Liver (tissue), 10 donors: ENCODE measurements around the gene IKBIP. TPM values are rescaled to one million over a fixed set of nuclear protein-coding genes. Genes with fewer than 3 reads are reported as not detected.
"Not testable (repeated sequence)": the region's sequence is repeated elsewhere in the genome, so short reads cannot be mapped to it uniquely, and the experiment has no call there.

Experiments
- DNase-seq: peaks from one replicate; pipeline ENCODE4 v3.0.0-alpha.2; 2017; ENCODE audit warnings: low spot score
- H3K27ac ChIP-seq, 2 donors: one replicate each; pipeline ENCODE4 v1.7.0; 2013; ENCODE audit warnings: inconsistent platforms in 2 of 2, low read length in 2 of 2, control low read depth in 1 of 2, low read depth in 1 of 2, mild to moderate bottlenecking in 1 of 2
- H3K27me3 ChIP-seq, 4 donors: one replicate each; pipeline versions ENCODE4 v1.6.1 to v1.7.0; 2013; ENCODE audit warnings: low read length in 3 of 4, inconsistent platforms in 1 of 4, mild to moderate bottlenecking in 1 of 4, moderate library complexity in 1 of 4; ENCODE audit not compliant: control insufficient read depth in 4 of 4, insufficient read depth in 4 of 4
- H3K36me3 ChIP-seq, 4 donors: one replicate each; pipeline versions ENCODE4 v1.6.1 to v1.7.0; 2013; ENCODE audit warnings: low read length in 3 of 4, mild to moderate bottlenecking in 3 of 4, low read depth in 1 of 4, moderate library complexity in 1 of 4; ENCODE audit not compliant: control insufficient read depth in 4 of 4, insufficient read depth in 3 of 4
- H3K4me1 ChIP-seq, 4 donors: one replicate each; pipeline versions ENCODE4 v1.6.1 to v1.7.0; 2013; ENCODE audit warnings: low read length in 3 of 4, mild to moderate bottlenecking in 3 of 4, moderate library complexity in 1 of 4; ENCODE audit not compliant: control insufficient read depth in 4 of 4, insufficient read depth in 4 of 4
- H3K4me3 ChIP-seq, 3 donors: one replicate each; pipeline versions ENCODE4 v1.6.1 to v1.7.0; 2013; ENCODE audit warnings: low read length in 3 of 3, control low read depth in 1 of 3, low read depth in 1 of 3, mild to moderate bottlenecking in 1 of 3
- H3K9ac ChIP-seq, 2 donors: one replicate each; pipeline ENCODE4 v1.7.0; 2013; ENCODE audit warnings: low read length in 2 of 2, mild to moderate bottlenecking in 2 of 2, moderate library complexity in 2 of 2, control low read depth in 1 of 2, low read depth in 1 of 2
- H3K9me3 ChIP-seq, 4 donors: one replicate each; pipeline versions ENCODE4 v1.6.1 to v1.7.0; 2013; ENCODE audit warnings: low read length in 3 of 4; ENCODE audit not compliant: control insufficient read depth in 4 of 4
- FOXA2 ChIP-seq: IDR thresholded peaks from 2 replicates; pipeline ENCODE4 v1.6.1; 2016; ENCODE audit warnings: antibody characterized with exemption
- GABPA ChIP-seq, 2 donors: IDR thresholded peaks in 1 of 2; conservative IDR thresholded peaks in 1 of 2; 2 replicates each; pipeline ENCODE4 v1.6.1; 2016; ENCODE audit warnings: antibody characterized with exemption in 2 of 2, mild to moderate bottlenecking in 1 of 2, moderate library complexity in 1 of 2
- HNF4A ChIP-seq, 2 donors: conservative IDR thresholded peaks; 2 replicates each; pipeline ENCODE4 v1.6.1; 2016; ENCODE audit warnings: antibody characterized with exemption in 2 of 2, mild to moderate bottlenecking in 2 of 2
- NR2F2 ChIP-seq: IDR thresholded peaks from 2 replicates; pipeline ENCODE4 v1.6.1; 2016; ENCODE audit warnings: antibody characterized with exemption
- WGBS: extraction: QIAGEN DNeasy Blood & Tissue Kit; methylation state at CpG from one replicate; pipeline ENCODE4 v1.1.7; 2013; 5-methylcytosine and 5-hydroxymethylcytosine counted together
- polyA plus RNA-seq, 2 donors: library from polyadenylated mRNA; stranded (reverse) in 1 of 2; unstranded in 1 of 2; fragments of 200-250 nt in 1 of 2; fragments of >200 nt in 1 of 2; fragmentation: Nextera tagmentation in 1 of 2; extraction: Ambion mirVana in 1 of 2; gene quantifications; one replicate each; pipeline versions ENCODE4 v1.2.1 to v1.2.3, GENCODE V29; 2013 to 2015
- small RNA-seq: library from RNA; depleted of rRNA; stranded (forward); fragments of <200 nt; gene quantifications from one replicate; pipeline ENCODE3, GENCODE V24; 2014
- total RNA-seq, 2 donors: library from RNA; depleted of rRNA; stranded (reverse); fragments of >200 nt; gene quantifications; one replicate each; pipeline ENCODE4 v1.2.3, GENCODE V29; 2014
- donor health status: healthy.
- donor health status: healthy.
- donor health status: healthy.
- donor health status: healthy.
- donor health status: healthy.

Gene IKBIP
- total and polyA plus RNA-seq, 4 donors, result 4.7 to 10.5 (median 6.3) TPM

DNA sequence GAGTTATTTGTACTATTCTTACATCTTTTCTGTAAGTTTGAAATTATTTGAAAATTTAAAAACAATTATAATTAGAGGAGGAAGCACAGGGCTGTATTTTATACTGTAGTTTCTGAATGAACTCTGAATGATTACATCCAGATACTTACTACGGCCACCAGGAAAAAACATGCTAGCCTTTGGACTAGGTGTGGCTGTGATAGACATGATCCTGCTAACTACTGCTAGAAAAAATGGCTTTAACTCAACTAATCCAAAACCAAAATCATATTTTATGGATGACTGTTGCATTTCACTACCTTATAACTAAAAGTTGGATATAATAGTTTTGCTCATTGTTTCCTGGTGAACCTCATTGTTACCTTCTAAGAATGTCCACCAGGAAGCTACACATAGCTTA, 66.2 kb downstream of the IKBIP start (continued):
- TF ChIP-seq HNF4A (conservative IDR thresholded peaks at IDR 0.05) (no peak), GABPA (IDR thresholded peaks at IDR 0.05 in 1 of 2, conservative IDR thresholded peaks at IDR 0.05 in 1 of 2) (no peak)

DNA sequence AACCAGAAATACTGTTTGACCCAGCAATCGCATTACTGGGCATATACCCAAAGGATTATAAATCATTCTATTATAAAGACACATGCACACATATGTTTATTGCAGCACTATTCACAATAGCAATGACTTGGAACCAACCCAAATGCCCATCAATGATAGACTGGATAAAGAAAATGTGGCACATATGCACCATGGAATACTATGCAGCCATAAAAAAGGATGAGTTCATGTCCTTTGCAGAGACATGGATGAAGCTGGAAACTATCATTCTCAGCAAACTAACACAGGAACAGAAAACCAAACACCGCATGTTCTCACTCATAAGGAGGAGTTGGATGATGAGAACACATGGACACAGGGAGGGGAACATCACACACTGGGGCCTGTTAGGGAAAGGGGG, 67.8 kb downstream of the IKBIP start:
- not testable (repeated sequence) for H3K27ac ChIP-seq, H3K9ac ChIP-seq, H3K9me3 ChIP-seq, H3K4me3 ChIP-seq, H3K36me3 ChIP-seq, H3K27me3 ChIP-seq, DNase-seq
- 93% methylated on average over 2 of the region's 2 CpGs for WGBS
- peaks cover 0 to 15% (median 6%) of the 10 kb centered on the region in 4 donors for H3K4me1 ChIP-seq

DNA sequence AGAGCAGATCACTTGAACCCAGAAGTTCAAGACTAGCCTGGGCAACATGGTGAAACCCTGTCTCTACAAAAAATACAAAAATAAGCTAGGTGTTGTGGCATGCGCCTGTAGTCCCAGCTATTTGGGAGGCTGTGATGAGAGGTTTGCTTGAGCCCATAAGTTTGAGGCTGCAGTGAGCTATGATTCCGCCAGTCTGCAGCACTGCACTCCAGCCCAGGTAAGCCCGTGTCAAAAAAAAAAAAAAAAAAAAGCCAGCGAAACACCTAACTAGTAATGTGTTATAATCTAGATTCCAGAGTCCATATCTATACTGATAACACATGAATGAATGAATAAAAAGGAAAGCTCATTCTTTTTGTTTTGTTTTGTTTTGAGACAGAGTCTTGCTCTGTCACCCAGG, 69.6 kb downstream of the IKBIP start:
- no peak for DNase-seq
- WGBS, result 77% methylated on average over 4 of the region's 4 CpGs

More for the DNA sequence above, 69.6 kb downstream of the IKBIP start:
- Histone ChIP-seq H3K9ac (no peak overlapping the region), H3K9me3 (no peaks in the 10 kb centered on the region), H3K27me3 (no peaks in the 10 kb centered on the region), H3K4me3 (no peak overlapping the region), H3K4me1 (peaks cover 0 to 15% (median 6%) of the 10 kb centered on the region in 4 donors), H3K27ac (peak overlapping the region; percentile 75 to 88), H3K36me3 (no peaks in the 10 kb centered on the region)
- TF ChIP-seq FOXA2, result no peak
- TF ChIP-seq NR2F2, result no peak

Small RNAs within 50 kb of the gene (small RNA-seq; reads per million reads assigned to genes)
- gene SNORA53, result 12.7 reads per million, percentile 95 among the genes with 10 or more reads in this experiment

Other genes starting within 250 kb of the IKBIP start
- 100 to 1,000 TPM in 1 of 2 donors, 10 to 100 TPM in 1; 74.7 to 175 TPM for gene TMPO, start 129.2 kb downstream of the IKBIP start, total RNA-seq
- 10 to 100 TPM; 10.9 to 13.1 TPM for gene TMPO, start 129.2 kb downstream of the IKBIP start, polyA plus RNA-seq
- 100 to 1,000 TPM; 223 to 400 TPM for gene SLC25A3, start 51.1 kb downstream of the IKBIP start, total RNA-seq
- 100 to 1,000 TPM; 285 to 300 TPM for gene SLC25A3, start 51.1 kb downstream of the IKBIP start, polyA plus RNA-seq
- 10 to 100 TPM; 10.4 to 11.6 TPM for gene APAF1, start 502 bp upstream of the IKBIP start, total RNA-seq
- gene APAF1, start 502 bp upstream of the IKBIP start, polyA plus RNA-seq, result 1 to 10 TPM; 1.9 to 2.8 TPM